ENCODE measurements around the gene AKAP7.
"Not testable (repeated sequence)": the region's sequence is repeated elsewhere in the genome, so short reads cannot be mapped to it uniquely, and the experiment has no call there.

AKAP7 gene

GRCh38 chr6:131321589-131321988 lies 186.3 kb downstream of the AKAP7 start:
- Histone ChIP-seq H3K4me3 (replicated peaks; ENCODE audit: low read depth, low read length) (no peak overlapping the region), H3K36me3 (ENCODE audit: control insufficient read depth, insufficient read depth, low read length) (no peaks in the 10 kb centered on the region), H3K27me3 (replicated peaks; ENCODE audit: control insufficient read depth, insufficient read depth, low read length) (no peaks in the 10 kb centered on the region)
- no peak for DNase-seq (ENCODE audit: extremely low read depth, insufficient read length)
- TF ChIP-seq, protein P1, sequence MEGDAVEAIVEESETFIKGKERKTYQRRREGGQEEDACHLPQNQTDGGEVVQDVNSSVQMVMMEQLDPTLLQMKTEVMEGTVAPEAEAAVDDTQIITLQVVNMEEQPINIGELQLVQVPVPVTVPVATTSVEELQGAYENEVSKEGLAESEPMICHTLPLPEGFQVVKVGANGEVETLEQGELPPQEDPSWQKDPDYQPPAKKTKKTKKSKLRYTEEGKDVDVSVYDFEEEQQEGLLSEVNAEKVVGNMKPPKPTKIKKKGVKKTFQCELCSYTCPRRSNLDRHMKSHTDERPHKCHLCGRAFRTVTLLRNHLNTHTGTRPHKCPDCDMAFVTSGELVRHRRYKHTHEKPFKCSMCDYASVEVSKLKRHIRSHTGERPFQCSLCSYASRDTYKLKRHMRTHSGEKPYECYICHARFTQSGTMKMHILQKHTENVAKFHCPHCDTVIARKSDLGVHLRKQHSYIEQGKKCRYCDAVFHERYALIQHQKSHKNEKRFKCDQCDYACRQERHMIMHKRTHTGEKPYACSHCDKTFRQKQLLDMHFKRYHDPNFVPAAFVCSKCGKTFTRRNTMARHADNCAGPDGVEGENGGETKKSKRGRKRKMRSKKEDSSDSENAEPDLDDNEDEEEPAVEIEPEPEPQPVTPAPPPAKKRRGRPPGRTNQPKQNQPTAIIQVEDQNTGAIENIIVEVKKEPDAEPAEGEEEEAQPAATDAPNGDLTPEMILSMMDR (IDR thresholded peaks at IDR 0.05; ENCODE audit: insufficient read depth, low read length, poor library complexity, severe bottlenecking), result no peak

DNA sequence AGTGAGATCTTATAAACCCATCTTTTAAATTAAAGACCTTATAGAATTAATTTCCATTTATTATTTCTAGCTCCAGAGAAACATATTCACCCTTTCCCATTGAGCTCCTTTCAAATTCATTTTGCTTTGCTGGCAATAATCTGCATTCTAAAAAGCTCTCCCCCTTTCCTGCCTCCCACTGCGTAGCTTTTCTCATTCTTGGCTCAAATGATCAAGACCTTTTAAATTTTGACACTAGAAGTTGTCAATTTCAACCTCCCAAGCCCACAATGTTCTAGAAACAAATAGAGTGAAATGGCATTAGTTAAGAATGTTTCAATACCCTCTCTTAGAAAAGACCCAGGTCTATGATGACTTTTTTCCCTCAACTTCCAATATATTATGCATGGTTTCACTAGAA lies 186.9 kb downstream of the AKAP7 start:
- DNase-seq (ENCODE audit: extremely low read depth, insufficient read length), result no peak
- Histone ChIP-seq H3K27me3 (replicated peaks; ENCODE audit: control insufficient read depth, insufficient read depth, low read length) (no peaks in the 10 kb centered on the region), H3K4me3 (replicated peaks; ENCODE audit: low read depth, low read length) (no peak overlapping the region), H3K36me3 (ENCODE audit: control insufficient read depth, insufficient read depth, low read length) (no peaks in the 10 kb centered on the region)
- TF ChIP-seq, protein P1 (IDR thresholded peaks at IDR 0.05; ENCODE audit: insufficient read depth, low read length, poor library complexity, severe bottlenecking), result no peak

DNA sequence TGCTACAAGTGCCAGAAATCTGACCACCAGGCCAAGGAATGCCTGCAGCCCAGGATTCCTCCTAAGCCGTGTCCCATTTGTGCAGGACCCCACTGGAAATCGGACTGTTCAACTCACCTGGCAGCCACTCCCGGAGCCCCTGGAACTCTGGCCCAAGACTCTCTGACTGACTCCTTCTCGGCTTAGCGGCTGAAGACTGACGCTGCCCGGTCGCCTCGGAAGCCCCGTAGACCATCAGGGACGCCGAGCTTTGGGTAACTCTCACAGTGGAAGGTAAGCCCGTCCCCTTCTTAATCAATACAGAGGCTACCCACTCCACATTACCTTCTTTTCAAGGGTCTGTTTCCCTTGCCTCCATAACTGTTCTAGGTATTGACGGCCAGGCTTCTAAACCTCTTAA lies 190.4 kb downstream of the AKAP7 start:
- H3K4me3 ChIP-seq (replicated peaks; ENCODE audit: low read depth, low read length); DNase-seq (ENCODE audit: extremely low read depth, insufficient read length); H3K27me3 ChIP-seq (replicated peaks; ENCODE audit: control insufficient read depth, insufficient read depth, low read length); H3K36me3 ChIP-seq (ENCODE audit: control insufficient read depth, insufficient read depth, low read length): not testable (repeated sequence)

GRCh38 chr6:131328727-131329126 lies 193.5 kb downstream of the AKAP7 start:
- DNase-seq (ENCODE audit: extremely low read depth, insufficient read length); H3K36me3 ChIP-seq (ENCODE audit: control insufficient read depth, insufficient read depth, low read length); H3K4me3 ChIP-seq (replicated peaks; ENCODE audit: low read depth, low read length); H3K27me3 ChIP-seq (replicated peaks; ENCODE audit: control insufficient read depth, insufficient read depth, low read length): not testable (repeated sequence)

- no peak for DNase-seq (ENCODE audit: extremely low read depth, insufficient read length)
- Histone ChIP-seq H3K36me3 (ENCODE audit: control insufficient read depth, insufficient read depth, low read length) (no peaks in the 10 kb centered on the region), H3K4me3 (replicated peaks; ENCODE audit: low read depth, low read length) (no peak overlapping the region), H3K27me3 (replicated peaks; ENCODE audit: control insufficient read depth, insufficient read depth, low read length) (no peaks in the 10 kb centered on the region; the same call in 1 of the 2 replicates)
- TF ChIP-seq, protein P1 (IDR thresholded peaks at IDR 0.05; ENCODE audit: insufficient read depth, low read length, poor library complexity, severe bottlenecking), result no peak
Observed at GRCh38 chr6:131331151-131331550, 195.9 kb downstream of the AKAP7 start.

GRCh38 chr6:131331873-131332781 lies 196.9 kb downstream of the AKAP7 start:
- no peaks in the 10 kb centered on the region; the same call in 1 of the 2 replicates for H3K27me3 ChIP-seq (replicated peaks; ENCODE audit: control insufficient read depth, insufficient read depth, low read length)
- TF ChIP-seq, protein P1 (IDR thresholded peaks at IDR 0.05; ENCODE audit: insufficient read depth, low read length, poor library complexity, severe bottlenecking), result no peak
- no peaks in the 10 kb centered on the region for H3K36me3 ChIP-seq (ENCODE audit: control insufficient read depth, insufficient read depth, low read length)
- no peak overlapping the region for H3K4me3 ChIP-seq (replicated peaks; ENCODE audit: low read depth, low read length)
- no peak for DNase-seq (ENCODE audit: extremely low read depth, insufficient read length)
